Measurements from ENCODE around the gene MAP2. TPM values are rescaled to one million over a fixed set of nuclear protein-coding genes. Genes with fewer than 3 reads are reported as not detected.

The MAP2 gene
- total RNA-seq, 2 experiments from 2014 or later: 0.16 to 0.20 TPM

DNA sequence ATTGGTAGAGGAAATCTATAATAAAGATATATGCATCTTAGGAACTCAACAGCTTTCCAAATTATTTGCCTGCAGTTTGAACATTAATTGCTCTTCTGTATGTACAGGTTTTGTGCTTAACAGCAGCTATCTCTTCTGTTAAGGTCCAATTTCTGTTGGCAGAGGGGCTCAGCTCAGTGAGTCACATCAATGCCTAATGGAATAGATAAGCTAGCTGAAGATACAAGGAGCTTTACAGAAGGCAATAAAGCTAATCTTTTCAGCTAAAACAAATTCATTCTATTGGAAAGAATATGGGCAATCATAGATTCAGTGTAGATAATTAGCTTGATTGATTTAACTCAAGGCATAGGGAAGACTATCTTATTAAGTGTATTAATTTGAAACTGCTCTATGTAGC lies 289.4 kb downstream of the MAP2 start:
- DNase-seq: no peak
- Histone ChIP-seq H3K27me3 (ENCODE audit: control insufficient read depth in 1 of 2, insufficient read depth in 2 of 2, low read length in 2 of 2) (no peaks in the 10 kb centered on the region), H3K4me3 (ENCODE audit: low read length) (no peak overlapping the region), H3K9me3 (ENCODE audit: control insufficient read depth in 1 of 2, insufficient read depth in 1 of 2, low read length in 2 of 2) (no peaks in the 10 kb centered on the region), H3K4me1 (ENCODE audit: insufficient read depth, low read length) (no peaks in the 10 kb centered on the region), H3K27ac (ENCODE audit: low read depth in 1 of 2, low read length in 2 of 2) (no peak overlapping the region), H3K36me3 (ENCODE audit: insufficient read depth, low read length) (no peaks in the 10 kb centered on the region)
- TF ChIP-seq, protein P1, sequence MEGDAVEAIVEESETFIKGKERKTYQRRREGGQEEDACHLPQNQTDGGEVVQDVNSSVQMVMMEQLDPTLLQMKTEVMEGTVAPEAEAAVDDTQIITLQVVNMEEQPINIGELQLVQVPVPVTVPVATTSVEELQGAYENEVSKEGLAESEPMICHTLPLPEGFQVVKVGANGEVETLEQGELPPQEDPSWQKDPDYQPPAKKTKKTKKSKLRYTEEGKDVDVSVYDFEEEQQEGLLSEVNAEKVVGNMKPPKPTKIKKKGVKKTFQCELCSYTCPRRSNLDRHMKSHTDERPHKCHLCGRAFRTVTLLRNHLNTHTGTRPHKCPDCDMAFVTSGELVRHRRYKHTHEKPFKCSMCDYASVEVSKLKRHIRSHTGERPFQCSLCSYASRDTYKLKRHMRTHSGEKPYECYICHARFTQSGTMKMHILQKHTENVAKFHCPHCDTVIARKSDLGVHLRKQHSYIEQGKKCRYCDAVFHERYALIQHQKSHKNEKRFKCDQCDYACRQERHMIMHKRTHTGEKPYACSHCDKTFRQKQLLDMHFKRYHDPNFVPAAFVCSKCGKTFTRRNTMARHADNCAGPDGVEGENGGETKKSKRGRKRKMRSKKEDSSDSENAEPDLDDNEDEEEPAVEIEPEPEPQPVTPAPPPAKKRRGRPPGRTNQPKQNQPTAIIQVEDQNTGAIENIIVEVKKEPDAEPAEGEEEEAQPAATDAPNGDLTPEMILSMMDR (IDR thresholded peaks at IDR 0.05): no peak
- ChIA-PET POLR2A (no interaction called here), CTCF (no interaction called here)
- Mint-ChIP-seq H3K4me1 (ENCODE audit: low read depth) (no peaks in the 10 kb centered on the region), H3K27me3 (no peaks in the 10 kb centered on the region), H3K36me3 (ENCODE audit: low read depth) (no peaks in the 10 kb centered on the region), H3K4me3 (no peak overlapping the region), H3K27ac (no peak overlapping the region), H3K9me3 (no peaks in the 10 kb centered on the region)
- intact Hi-C loops (cut with DNase I, micrococcal nuclease): no loop called here
- no peak for ATAC-seq (ENCODE audit: poor library complexity)

DNA sequence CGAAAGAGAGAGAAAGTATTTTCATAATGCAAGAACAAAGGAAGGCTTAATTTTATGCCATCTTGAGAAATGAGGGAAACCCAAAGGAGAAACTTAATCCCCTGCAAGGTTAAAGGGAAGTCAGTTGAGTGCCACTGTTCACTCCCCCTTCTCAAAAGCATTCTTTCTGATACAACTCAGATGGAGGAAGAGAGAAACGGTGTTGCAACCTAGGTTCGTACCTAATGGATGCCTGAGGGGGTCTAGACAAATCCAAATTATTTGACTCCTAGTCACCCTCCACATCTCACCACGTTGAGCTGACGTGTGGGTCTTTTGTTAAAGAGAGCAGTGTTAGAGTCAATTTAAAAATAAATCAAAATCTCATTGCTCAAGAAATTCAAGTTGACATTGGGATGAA lies 295.2 kb downstream of the MAP2 start:
- intact Hi-C loops (cut with DNase I, micrococcal nuclease): no loop called here
- ChIA-PET POLR2A (no interaction called here), CTCF (no interaction called here)
- Histone ChIP-seq H3K4me3 (ENCODE audit: low read length) (no peak overlapping the region), H3K9me3 (ENCODE audit: control insufficient read depth in 1 of 2, insufficient read depth in 1 of 2, low read length in 2 of 2) (peaks cover 0 to 4% of the 10 kb centered on the region in 2 experiments), H3K27ac (ENCODE audit: low read depth in 1 of 2, low read length in 2 of 2) (no peak overlapping the region), H3K4me1 (ENCODE audit: insufficient read depth, low read length) (no peaks in the 10 kb centered on the region), H3K36me3 (ENCODE audit: insufficient read depth, low read length) (no peaks in the 10 kb centered on the region), H3K27me3 (ENCODE audit: control insufficient read depth in 1 of 2, insufficient read depth in 2 of 2, low read length in 2 of 2) (no peaks in the 10 kb centered on the region)
- H3K9me3 Mint-ChIP-seq: no peaks in the 10 kb centered on the region
- ATAC-seq (ENCODE audit: poor library complexity) (no peak), DNase-seq (no peak)
- H3K27me3 Mint-ChIP-seq: no peaks in the 10 kb centered on the region
- TF ChIP-seq, protein P1 (IDR thresholded peaks at IDR 0.05): no peak
- no peak overlapping the region for H3K4me3 Mint-ChIP-seq
- H3K36me3 Mint-ChIP-seq (ENCODE audit: low read depth): no peaks in the 10 kb centered on the region
- H3K4me1 Mint-ChIP-seq (ENCODE audit: low read depth): no peaks in the 10 kb centered on the region
- no peak overlapping the region for H3K27ac Mint-ChIP-seq

DNA sequence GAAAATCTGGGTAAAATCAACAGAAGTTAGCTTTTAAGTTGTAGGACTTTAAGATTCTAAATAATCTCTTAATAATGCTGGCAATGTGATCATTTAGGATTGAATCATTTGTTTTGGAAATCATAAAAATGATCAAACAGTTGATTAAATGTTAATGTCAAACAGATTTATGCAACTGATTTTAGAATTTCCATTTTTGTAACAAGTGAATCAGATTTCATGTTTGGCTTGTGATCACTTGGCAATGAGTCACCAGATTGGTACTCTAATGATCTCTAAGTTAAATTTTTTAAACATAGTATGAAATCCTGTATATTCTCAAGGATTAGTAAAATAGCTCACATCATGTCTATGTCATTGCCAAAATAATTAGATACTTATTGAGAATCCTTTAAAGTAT lies 297.6 kb downstream of the MAP2 start:
- no peak for DNase-seq
- Mint-ChIP-seq H3K4me1 (ENCODE audit: low read depth) (no peaks in the 10 kb centered on the region), H3K36me3 (ENCODE audit: low read depth) (no peaks in the 10 kb centered on the region), H3K9me3 (no peaks in the 10 kb centered on the region), H3K27me3 (no peaks in the 10 kb centered on the region), H3K4me3 (no peak overlapping the region), H3K27ac (no peak overlapping the region)
- no peaks in the 10 kb centered on the region for H3K4me1 ChIP-seq (ENCODE audit: insufficient read depth, low read length)
- ChIA-PET CTCF (no interaction called here), POLR2A (no interaction called here)
- H3K4me3 ChIP-seq (ENCODE audit: low read length): no peak overlapping the region
- intact Hi-C loops (cut with DNase I, micrococcal nuclease): no loop called here
- peaks cover 0 to 4% of the 10 kb centered on the region in 2 experiments for H3K9me3 ChIP-seq (ENCODE audit: control insufficient read depth in 1 of 2, insufficient read depth in 1 of 2, low read length in 2 of 2)
- H3K36me3 ChIP-seq (ENCODE audit: insufficient read depth, low read length): no peaks in the 10 kb centered on the region
- ATAC-seq (ENCODE audit: poor library complexity): no peak
- H3K27ac ChIP-seq (ENCODE audit: low read depth in 1 of 2, low read length in 2 of 2): no peak overlapping the region
- H3K27me3 ChIP-seq (ENCODE audit: control insufficient read depth in 1 of 2, insufficient read depth in 2 of 2, low read length in 2 of 2): no peaks in the 10 kb centered on the region
- TF ChIP-seq, protein P1 (IDR thresholded peaks at IDR 0.05): no peak

All from CD4-positive, alpha-beta T cell (primary cell).